ENCODE results near the gene SERINC1.

- TF ChIP-seq CTCF (IDR thresholded peaks at IDR 0.05; ENCODE audit: borderline replicate concordance, extremely low read depth, low read length, poor library complexity, severe bottlenecking) (no peak), EZH2 (IDR thresholded peaks at IDR 0.05; ENCODE audit: borderline replicate concordance, low read depth, low read length, severe bottlenecking) (no peak)
These were observed 29.9 kb upstream of the SERINC1 start for GRCh38 chr6:122501475-122501874.
